Uterus (tissue), 2 donors: ENCODE results near the gene LACTB.

Experiments used
- POLR2A ChIP-seq, 2 donors: fragments of 450-650 bp; IDR thresholded peaks; one replicate each; pipeline ENCODE4 v1.6.1; 2016; ENCODE audit warnings: antibody characterized with exemption in 2 of 2, mild to moderate bottlenecking in 1 of 2, moderate library complexity in 1 of 2
- TF ChIP-seq, protein P1 (sequence below), 4 experiments: fragments of 200-600 bp in 2 of 4; fragments of 450-650 bp in 2 of 4; sonication (generic) in 2 of 4; IDR thresholded peaks; one replicate each; pipeline ENCODE4 v1.5.1; 2016 to 2019; ENCODE audit warnings: antibody characterized with exemption in 4 of 4, mild to moderate bottlenecking in 2 of 4, moderate library complexity in 1 of 4

DNA sequence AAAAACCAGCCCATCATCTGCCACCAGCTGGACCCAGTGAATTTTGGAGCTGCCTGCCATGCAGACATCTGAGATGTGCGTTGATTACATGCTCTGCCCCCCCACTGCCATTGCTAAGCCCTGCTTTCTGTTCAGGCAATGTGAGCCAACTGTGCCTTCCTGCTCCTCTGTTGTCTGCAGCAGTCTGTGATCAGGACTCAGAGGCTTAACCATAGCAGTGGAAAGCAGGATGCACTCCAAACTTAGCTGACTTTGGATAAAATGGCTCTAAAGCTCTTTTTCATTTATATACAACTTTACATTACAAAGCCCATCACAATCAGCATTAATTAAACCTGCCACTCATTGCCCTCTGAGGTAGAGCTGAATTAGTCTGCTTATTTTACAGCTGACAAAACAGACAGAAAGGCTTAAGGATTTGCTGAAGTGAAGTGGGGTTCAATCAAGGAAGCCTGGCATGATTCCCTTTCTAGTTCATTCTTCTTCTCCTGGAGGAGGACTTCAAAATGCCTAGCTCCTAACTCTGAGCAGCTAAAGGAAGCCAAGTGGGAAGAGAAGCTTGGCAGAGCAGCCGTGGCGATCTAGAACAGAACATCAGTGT is 51.3 kb downstream of the LACTB start:
- TF ChIP-seq, protein P1, sequence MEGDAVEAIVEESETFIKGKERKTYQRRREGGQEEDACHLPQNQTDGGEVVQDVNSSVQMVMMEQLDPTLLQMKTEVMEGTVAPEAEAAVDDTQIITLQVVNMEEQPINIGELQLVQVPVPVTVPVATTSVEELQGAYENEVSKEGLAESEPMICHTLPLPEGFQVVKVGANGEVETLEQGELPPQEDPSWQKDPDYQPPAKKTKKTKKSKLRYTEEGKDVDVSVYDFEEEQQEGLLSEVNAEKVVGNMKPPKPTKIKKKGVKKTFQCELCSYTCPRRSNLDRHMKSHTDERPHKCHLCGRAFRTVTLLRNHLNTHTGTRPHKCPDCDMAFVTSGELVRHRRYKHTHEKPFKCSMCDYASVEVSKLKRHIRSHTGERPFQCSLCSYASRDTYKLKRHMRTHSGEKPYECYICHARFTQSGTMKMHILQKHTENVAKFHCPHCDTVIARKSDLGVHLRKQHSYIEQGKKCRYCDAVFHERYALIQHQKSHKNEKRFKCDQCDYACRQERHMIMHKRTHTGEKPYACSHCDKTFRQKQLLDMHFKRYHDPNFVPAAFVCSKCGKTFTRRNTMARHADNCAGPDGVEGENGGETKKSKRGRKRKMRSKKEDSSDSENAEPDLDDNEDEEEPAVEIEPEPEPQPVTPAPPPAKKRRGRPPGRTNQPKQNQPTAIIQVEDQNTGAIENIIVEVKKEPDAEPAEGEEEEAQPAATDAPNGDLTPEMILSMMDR (IDR thresholded peaks at IDR 0.05): no peak
- TF ChIP-seq POLR2A (IDR thresholded peaks at IDR 0.05): no peak
